Kidney (tissue), 14 donors: Measurements from ENCODE around the gene PLD6. TPM values are rescaled to one million over a fixed set of nuclear protein-coding genes. Genes with fewer than 3 reads are reported as not detected.

Experiments
- DNase-seq, 5 donors: peaks; one replicate each; pipeline ENCODE4 v3.0.0-alpha.2; 2013 to 2020
- FAIRE-seq: peaks from 2 replicates; lab custom pipeline; 2012; peaks lifted over from hg19 to GRCh38; lab: Jason Lieb, UNC
- H3K27ac ChIP-seq, 2 donors: one replicate each; pipeline ENCODE4 v1.7.0; 2013; ENCODE audit warnings: low read depth in 2 of 2, low read length in 2 of 2, inconsistent platforms in 1 of 2
- H3K27me3 ChIP-seq: one replicate; pipeline ENCODE4 v1.7.1; 2013; ENCODE audit warnings: low read length, inconsistent platforms; ENCODE audit not compliant: control insufficient read depth, insufficient read depth
- H3K36me3 ChIP-seq, 3 donors: one replicate each; pipeline versions ENCODE4 v1.7.0 to v1.7.1; 2013; ENCODE audit warnings: low read length in 3 of 3, control low read depth in 1 of 3, inconsistent platforms in 1 of 3; ENCODE audit not compliant: insufficient read depth in 3 of 3, control insufficient read depth in 2 of 3
- H3K4me1 ChIP-seq, 3 donors: one replicate each; pipeline versions ENCODE4 v1.7.0 to v1.7.1; 2013; ENCODE audit warnings: low read length in 3 of 3, inconsistent platforms in 1 of 3, low read depth in 1 of 3; ENCODE audit not compliant: control insufficient read depth in 2 of 3, insufficient read depth in 2 of 3
- H3K4me3 ChIP-seq, 3 donors: one replicate each; pipeline versions ENCODE4 v1.7.0 to v1.8.1; 2013; ENCODE audit warnings: low read length in 3 of 3, control low read depth in 1 of 3, inconsistent platforms in 1 of 3
- H3K9ac ChIP-seq, 3 donors: one replicate each; pipeline versions ENCODE4 v1.7.0 to v1.7.1; 2013; ENCODE audit warnings: low read length in 3 of 3, control low read depth in 1 of 3, inconsistent platforms in 1 of 3
- H3K9me3 ChIP-seq, 3 donors: one replicate each; pipeline versions ENCODE4 v1.7.0 to v1.7.1; 2013; ENCODE audit warnings: low read length in 3 of 3, control low read depth in 1 of 3, inconsistent platforms in 1 of 3; ENCODE audit not compliant: control insufficient read depth in 2 of 3, insufficient read depth in 1 of 3
- CTCF ChIP-seq: IDR thresholded peaks from 3 replicates; pipeline ENCODE4 v1.5.1; 2012; ENCODE audit warnings: mild to moderate bottlenecking, moderate library complexity, borderline replicate concordance; ENCODE audit not compliant: insufficient read depth; ENCODE audit errors: extremely low read depth
- intact Hi-C: fragments of 100-400 bp; cut with DNase I; formaldehyde crosslinking; loops from one replicate; pipeline ENCODE4 v1.11.1; 2022
- polyA plus RNA-seq: library from polyadenylated mRNA; stranded (reverse); fragments of 350-450 nt; fragmentation: Illumina TruSeq; extraction: RNeasy Lipid Tissue Mini Kit (QIAGEN cat#74804); gene quantifications from one replicate; pipeline ENCODE4 v1.2.3, GENCODE V29; 2014; ENCODE audit warnings: low read depth, low replicate concordance; ENCODE audit not compliant: insufficient read depth
- total RNA-seq: library from RNA; stranded (reverse); fragmentation: NEBNext Ultra II Directional; extraction: Animal tissue kit (Norgen Biotek cat#: 25700); gene quantifications from one replicate; pipeline ENCODE4 v1.2.1, GENCODE V29; 2021
- donor health status: control.
- donor health status: control.
- donor health status: control.
- donor health status: control.
- donor health status: control.
- donor health status: DM: yes; HTN: yes; CAD: no.
- donor health status: Normal renal cell carcinoma (clear cell type).

Gene PLD6
- total and polyA plus RNA-seq, 2 donors from 2014 or later, result 2.9 to 3.7 TPM

- TF ChIP-seq CTCF, result no peak
- FAIRE-seq, result no peak
- Histone ChIP-seq H3K4me3 (no peak overlapping the region), H3K27me3 (no peaks in the 10 kb centered on the region), H3K36me3 (peaks cover 0 to 11% (median 3%) of the 10 kb centered on the region in 3 donors), H3K9ac (no peak overlapping the region), H3K9me3 (no peaks in the 10 kb centered on the region), H3K4me1 (no peaks in the 10 kb centered on the region), H3K27ac (no peak overlapping the region)
- no peak for DNase-seq
- intact Hi-C loops, result no loop called here
Measured at GRCh38 chr17:17242246-17242645, 36.1 kb upstream of the PLD6 start.

GRCh38 chr17:17241656-17242055 is 35.5 kb upstream of the PLD6 start:
- Histone ChIP-seq H3K4me3 (no peak overlapping the region), H3K4me1 (no peaks in the 10 kb centered on the region), H3K9me3 (no peaks in the 10 kb centered on the region), H3K36me3 (peaks cover 0 to 5% (median under 1%) of the 10 kb centered on the region in 3 donors), H3K27me3 (no peaks in the 10 kb centered on the region), H3K9ac (no peak overlapping the region), H3K27ac (no peak overlapping the region)
- DNase-seq (no peak), FAIRE-seq (no peak)
- intact Hi-C loops, result no loop called here
- no peak for TF ChIP-seq CTCF

DNA sequence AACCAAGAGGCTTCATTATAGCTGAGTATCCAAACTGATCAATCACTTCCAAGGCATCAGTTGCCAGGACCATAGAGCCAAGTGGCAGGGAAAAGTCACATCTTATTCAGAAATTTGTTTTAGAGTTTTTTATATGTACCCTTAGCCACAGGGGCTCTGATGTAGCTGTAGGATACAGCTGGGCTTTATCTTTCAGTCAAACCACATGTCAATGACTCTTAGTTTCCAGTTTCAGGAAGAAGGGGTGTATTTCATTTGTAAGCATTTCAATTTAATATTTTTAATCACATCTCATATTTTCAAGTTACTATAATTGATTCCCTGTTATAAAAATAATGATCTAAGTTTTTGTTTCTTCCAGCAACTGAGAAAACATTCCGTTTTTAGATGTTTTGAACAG is 33.7 kb upstream of the PLD6 start:
- H3K4me1 ChIP-seq, result peaks cover 0 to 11% (median 0%) of the 10 kb centered on the region in 3 donors
- H3K27ac ChIP-seq, result no peak overlapping the region
- H3K9me3 ChIP-seq, result no peaks in the 10 kb centered on the region
- DNase-seq, result no peak
- no peak overlapping the region for H3K9ac ChIP-seq
- no peaks in the 10 kb centered on the region for H3K36me3 ChIP-seq
- no peak for TF ChIP-seq CTCF
- intact Hi-C loops, result no loop called here
- H3K4me3 ChIP-seq, result no peak overlapping the region
- no peaks in the 10 kb centered on the region for H3K27me3 ChIP-seq
- no peak for FAIRE-seq
